OCI-LY7 (cell line): Measurements from ENCODE around the gene GPR180.

ENCODE experiments used
- EZH2phosphoT487 ChIP-seq: fragments of 200-600 bp; sonication (generic); IDR thresholded peaks from 2 replicates; pipeline ENCODE4 v1.6.1; 2018; ENCODE audit warnings: low read depth, borderline replicate concordance, mild to moderate bottlenecking, mixed run types, antibody characterized with exemption, low read length, moderate library complexity, mixed read lengths
- TF ChIP-seq, protein P1 (sequence below): fragments of 200-600 bp; sonication (generic); conservative IDR thresholded peaks from 2 replicates; pipeline ENCODE4 v1.5.1; 2014; ENCODE audit warnings: mild to moderate bottlenecking, antibody characterized with exemption, low read length, moderate library complexity, mixed read lengths

DNA sequence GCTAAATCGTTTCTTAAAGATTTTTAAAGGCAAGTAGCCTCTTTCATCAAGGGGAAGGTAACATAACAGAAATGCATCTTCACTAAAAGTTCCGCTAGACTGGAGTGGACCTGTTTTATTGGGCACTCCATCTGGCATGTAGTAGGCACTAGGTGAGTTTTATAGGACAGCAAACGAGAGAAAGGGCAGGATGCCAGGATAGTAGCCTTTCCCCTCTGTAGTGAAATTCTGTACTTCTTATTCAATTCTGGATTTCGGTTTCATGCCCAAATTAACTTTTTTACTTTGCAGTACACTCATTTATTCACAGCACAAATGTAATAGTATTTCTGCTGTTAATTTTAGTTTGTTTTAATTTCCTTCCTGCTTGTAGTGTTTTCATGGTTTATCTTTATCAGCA lies 45.2 kb downstream of the GPR180 start:
- TF ChIP-seq, protein P1, sequence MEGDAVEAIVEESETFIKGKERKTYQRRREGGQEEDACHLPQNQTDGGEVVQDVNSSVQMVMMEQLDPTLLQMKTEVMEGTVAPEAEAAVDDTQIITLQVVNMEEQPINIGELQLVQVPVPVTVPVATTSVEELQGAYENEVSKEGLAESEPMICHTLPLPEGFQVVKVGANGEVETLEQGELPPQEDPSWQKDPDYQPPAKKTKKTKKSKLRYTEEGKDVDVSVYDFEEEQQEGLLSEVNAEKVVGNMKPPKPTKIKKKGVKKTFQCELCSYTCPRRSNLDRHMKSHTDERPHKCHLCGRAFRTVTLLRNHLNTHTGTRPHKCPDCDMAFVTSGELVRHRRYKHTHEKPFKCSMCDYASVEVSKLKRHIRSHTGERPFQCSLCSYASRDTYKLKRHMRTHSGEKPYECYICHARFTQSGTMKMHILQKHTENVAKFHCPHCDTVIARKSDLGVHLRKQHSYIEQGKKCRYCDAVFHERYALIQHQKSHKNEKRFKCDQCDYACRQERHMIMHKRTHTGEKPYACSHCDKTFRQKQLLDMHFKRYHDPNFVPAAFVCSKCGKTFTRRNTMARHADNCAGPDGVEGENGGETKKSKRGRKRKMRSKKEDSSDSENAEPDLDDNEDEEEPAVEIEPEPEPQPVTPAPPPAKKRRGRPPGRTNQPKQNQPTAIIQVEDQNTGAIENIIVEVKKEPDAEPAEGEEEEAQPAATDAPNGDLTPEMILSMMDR, result no peak
- no peak for TF ChIP-seq EZH2phosphoT487
